OCI-LY1 (cell line): ENCODE measurements around the gene LHX5.

Source experiments
- H2AFZ ChIP-seq: fragments of 200-600 bp; sonication (generic), shearing (Covaris generic); 2 replicates; pipeline ENCODE4 v1.6.0; 2014; ENCODE audit warnings: antibody characterized with exemption, mild to moderate bottlenecking, low read length
- H3F3A ChIP-seq: fragments of 200-600 bp; sonication (generic), shearing (Covaris generic); 2 replicates; pipeline ENCODE4 v1.6.0; 2014; ENCODE audit warnings: mild to moderate bottlenecking, antibody characterized with exemption, low read length, moderate library complexity; ENCODE audit not compliant: insufficient read depth
- H3K27ac ChIP-seq: fragments of 200-600 bp; sonication (generic); 2 replicates; pipeline ENCODE4 v1.5.1; 2014; ENCODE audit warnings: low read length, mixed run types, mild to moderate bottlenecking, low read depth; ENCODE audit not compliant: poor library complexity, severe bottlenecking
- H3K27me3 ChIP-seq: fragments of 200-600 bp; sonication (generic); 2 replicates; pipeline ENCODE4 v1.6.0; 2014; ENCODE audit warnings: antibody characterized with exemption, mild to moderate bottlenecking, low read length, moderate library complexity; ENCODE audit not compliant: insufficient read depth
- H3K36me3 ChIP-seq: fragments of 200-600 bp; sonication (generic); 2 replicates; pipeline ENCODE4 v1.6.1; 2014; ENCODE audit warnings: mild to moderate bottlenecking, antibody characterized with exemption, low read length, moderate library complexity, mixed read lengths; ENCODE audit not compliant: insufficient read depth
- H3K4me1 ChIP-seq: fragments of 200-600 bp; sonication (generic); 2 replicates; pipeline ENCODE4 v1.5.1; 2014; ENCODE audit warnings: mild to moderate bottlenecking, low read length, moderate library complexity; ENCODE audit not compliant: insufficient read depth, severe bottlenecking
- H3K4me2 ChIP-seq: fragments of 200-600 bp; sonication (generic), shearing (Covaris generic); 2 replicates; pipeline ENCODE4 v1.6.1; 2014; ENCODE audit warnings: low read length
- H3K4me3 ChIP-seq: fragments of 200-600 bp; sonication (generic); 2 replicates; pipeline ENCODE4 v1.5.1; 2014; ENCODE audit warnings: low read length, low read depth, mild to moderate bottlenecking, mixed read lengths; ENCODE audit not compliant: poor library complexity, severe bottlenecking
- H3K79me2 ChIP-seq: fragments of 200-600 bp; shearing (Covaris generic); 2 replicates; pipeline ENCODE4 v1.6.1; 2016; ENCODE audit warnings: mixed run types, low read length, mixed read lengths; ENCODE audit not compliant: insufficient read depth
- H3K9ac ChIP-seq: fragments of 200-600 bp; sonication (generic), shearing (Covaris generic); 2 replicates; pipeline ENCODE4 v1.6.1; 2014; ENCODE audit warnings: mild to moderate bottlenecking, low read length, mixed read lengths
- H3K9me2 ChIP-seq: fragments of 200-600 bp; sonication (generic), shearing (Covaris generic); 2 replicates; pipeline ENCODE4 v1.6.1; 2014; ENCODE audit warnings: low read depth, mild to moderate bottlenecking, low read length, mixed read lengths
- H3K9me3 ChIP-seq: fragments of 200-600 bp; shearing (Covaris generic); 2 replicates; pipeline ENCODE4 v1.6.1; 2014; ENCODE audit warnings: low read length, mixed read lengths
- H4K20me1 ChIP-seq: fragments of 200-600 bp; sonication (generic), shearing (Covaris generic); 2 replicates; pipeline ENCODE4 v1.6.0; 2016; ENCODE audit warnings: mild to moderate bottlenecking, low read length; ENCODE audit not compliant: insufficient read depth
- EZH2 ChIP-seq: fragments of 200-600 bp; sonication (generic), shearing (Covaris generic); IDR thresholded peaks from 2 replicates; pipeline ENCODE4 v1.8.0; 2017; ENCODE audit warnings: borderline replicate concordance, mixed run types, mild to moderate bottlenecking, antibody characterized with exemption, low read length, moderate library complexity, mixed read lengths
- TF ChIP-seq, protein P1 (sequence below): fragments of 200-600 bp; sonication (generic), shearing (Covaris generic); IDR thresholded peaks from 2 replicates; pipeline ENCODE4 v1.5.1; 2017; ENCODE audit warnings: mild to moderate bottlenecking, antibody characterized with exemption, low read length, moderate library complexity, mixed read lengths

Gene LHX5

DNA sequence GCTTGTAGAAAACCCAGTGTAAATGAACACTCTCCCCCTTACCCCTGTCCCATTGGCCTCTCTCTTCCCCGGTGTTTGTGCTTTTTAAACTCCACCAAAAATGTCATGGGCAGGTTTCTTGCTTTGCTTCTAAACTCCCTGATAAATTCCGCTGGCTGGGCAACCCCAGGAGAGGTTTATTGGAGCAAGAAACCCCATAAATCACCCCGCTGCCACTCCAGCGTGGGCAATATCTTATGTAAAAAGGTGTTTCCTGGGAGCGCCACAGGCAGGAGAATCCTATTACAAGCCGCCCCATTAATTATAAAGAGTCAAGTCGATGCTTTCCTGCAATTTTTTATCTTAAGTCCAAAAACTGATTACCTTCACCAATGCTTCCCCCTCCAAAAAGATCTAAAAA, 22.8 kb downstream of the LHX5 start:
- no peaks in the 10 kb centered on the region for H3K4me1 ChIP-seq
- H3K4me3 ChIP-seq, result no peak overlapping the region
- H2AFZ ChIP-seq, result no peak overlapping the region
- no peaks in the 10 kb centered on the region; the same call in 1 of the 2 replicates for H3K9me3 ChIP-seq
- H3K36me3 ChIP-seq, result no peaks in the 10 kb centered on the region
- H3K4me2 ChIP-seq, result no peak overlapping the region
- H4K20me1 ChIP-seq, result no peaks in the 10 kb centered on the region
- 0 out of 2 replicates have a peak, but pooled peaks cover under 1% of the 10 kb centered on the region for H3K27me3 ChIP-seq
- H3K9me2 ChIP-seq, result no peaks in the 10 kb centered on the region
- no peak overlapping the region for H3K9ac ChIP-seq
- H3K27ac ChIP-seq, result no peak overlapping the region
- no peaks in the 10 kb centered on the region for H3K79me2 ChIP-seq
- H3F3A ChIP-seq, result 0 out of 2 replicates have a peak, but pooled peaks cover 4% of the 10 kb centered on the region
- TF ChIP-seq EZH2, result no peak
- TF ChIP-seq, protein P1, sequence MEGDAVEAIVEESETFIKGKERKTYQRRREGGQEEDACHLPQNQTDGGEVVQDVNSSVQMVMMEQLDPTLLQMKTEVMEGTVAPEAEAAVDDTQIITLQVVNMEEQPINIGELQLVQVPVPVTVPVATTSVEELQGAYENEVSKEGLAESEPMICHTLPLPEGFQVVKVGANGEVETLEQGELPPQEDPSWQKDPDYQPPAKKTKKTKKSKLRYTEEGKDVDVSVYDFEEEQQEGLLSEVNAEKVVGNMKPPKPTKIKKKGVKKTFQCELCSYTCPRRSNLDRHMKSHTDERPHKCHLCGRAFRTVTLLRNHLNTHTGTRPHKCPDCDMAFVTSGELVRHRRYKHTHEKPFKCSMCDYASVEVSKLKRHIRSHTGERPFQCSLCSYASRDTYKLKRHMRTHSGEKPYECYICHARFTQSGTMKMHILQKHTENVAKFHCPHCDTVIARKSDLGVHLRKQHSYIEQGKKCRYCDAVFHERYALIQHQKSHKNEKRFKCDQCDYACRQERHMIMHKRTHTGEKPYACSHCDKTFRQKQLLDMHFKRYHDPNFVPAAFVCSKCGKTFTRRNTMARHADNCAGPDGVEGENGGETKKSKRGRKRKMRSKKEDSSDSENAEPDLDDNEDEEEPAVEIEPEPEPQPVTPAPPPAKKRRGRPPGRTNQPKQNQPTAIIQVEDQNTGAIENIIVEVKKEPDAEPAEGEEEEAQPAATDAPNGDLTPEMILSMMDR, result no peak

DNA sequence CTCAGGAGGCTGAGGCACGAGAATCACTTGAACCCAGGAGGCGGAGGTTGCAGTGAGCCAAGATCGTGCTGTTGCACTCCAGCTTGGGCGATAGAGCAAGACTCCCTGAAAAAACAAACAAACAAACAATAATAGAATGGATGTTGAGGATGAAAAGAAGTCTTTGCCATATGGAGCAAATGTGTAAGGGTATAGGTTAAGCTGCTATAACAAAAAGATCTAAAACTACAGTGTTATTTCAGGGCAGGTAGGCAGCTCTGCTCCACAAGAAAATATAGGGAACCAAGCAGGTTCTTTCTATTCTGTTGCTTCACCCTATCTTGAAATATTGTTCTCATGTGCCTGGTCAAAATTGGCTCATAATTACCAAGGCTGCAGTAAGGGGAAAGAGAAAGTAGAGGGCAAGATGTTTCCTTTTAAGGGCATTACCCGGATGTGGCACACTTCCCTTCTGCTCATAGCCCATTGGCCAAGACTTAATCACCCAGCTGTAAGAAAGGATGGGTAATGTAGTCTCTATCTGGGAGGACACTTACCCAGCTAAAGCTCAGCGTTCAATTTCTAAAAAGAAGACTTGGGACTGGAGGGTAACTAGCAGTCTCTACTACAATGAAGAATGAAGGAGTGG, 26.0 kb downstream of the LHX5 start:
- no peak overlapping the region for H3K4me2 ChIP-seq
- H3K27ac ChIP-seq, result no peak overlapping the region

DNA sequence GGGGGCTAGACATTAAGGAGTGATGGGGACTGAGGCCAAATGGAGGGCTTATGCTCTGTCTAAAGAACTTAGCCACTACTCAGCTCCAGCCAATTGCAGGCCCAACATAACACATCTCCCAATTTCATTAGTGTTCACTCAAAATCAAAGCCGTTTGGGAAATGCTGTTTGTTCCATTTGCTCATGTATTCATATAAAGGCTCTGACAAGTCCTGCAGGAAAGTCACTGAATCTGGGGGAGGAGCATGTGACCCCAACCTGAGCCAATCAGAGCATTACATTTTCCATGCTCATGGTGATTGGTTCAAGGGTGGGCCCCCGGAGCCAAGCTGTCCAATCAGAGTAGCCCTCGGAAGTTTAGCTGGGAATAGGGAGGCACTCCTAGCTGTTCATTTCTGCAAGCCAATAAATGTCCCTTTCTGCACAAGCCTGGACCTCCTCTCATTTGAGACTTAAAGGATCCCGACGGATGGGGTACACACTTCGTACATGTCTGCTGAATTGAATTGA, 28.6 kb downstream of the LHX5 start:
- Histone ChIP-seq H4K20me1 (no peaks in the 10 kb centered on the region), H3K27ac (no peak overlapping the region), H3K9me2 (no peaks in the 10 kb centered on the region), H3K4me2 (no peak overlapping the region), H3K36me3 (no peaks in the 10 kb centered on the region), H3K4me3 (no peak overlapping the region), H3K4me1 (no peaks in the 10 kb centered on the region), H3K79me2 (no peaks in the 10 kb centered on the region), H3F3A (no peaks in the 10 kb centered on the region), H3K9me3 (no peaks in the 10 kb centered on the region; the same call in 1 of the 2 replicates), H3K9ac (no peak overlapping the region), H2AFZ (no peak overlapping the region), H3K27me3 (peaks cover 17% of the 10 kb centered on the region; the same call in 1 of the 2 replicates)
- no peak for TF ChIP-seq EZH2
- TF ChIP-seq, protein P1, result no peak

More for the DNA sequence above, 26.0 kb downstream of the LHX5 start:
- 0 out of 2 replicates have a peak, but pooled peaks cover 4% of the 10 kb centered on the region for H3F3A ChIP-seq
- TF ChIP-seq, protein P1, result no peak
- TF ChIP-seq EZH2, result no peak
- H3K27me3 ChIP-seq, result peaks cover 13% of the 10 kb centered on the region; the same call in 1 of the 2 replicates
- no peaks in the 10 kb centered on the region for H3K36me3 ChIP-seq
- H2AFZ ChIP-seq, result no peak overlapping the region
- H3K4me3 ChIP-seq, result no peak overlapping the region
- H3K4me1 ChIP-seq, result no peaks in the 10 kb centered on the region
- H3K9me2 ChIP-seq, result no peaks in the 10 kb centered on the region
- no peaks in the 10 kb centered on the region for H4K20me1 ChIP-seq
- no peak overlapping the region for H3K9ac ChIP-seq
- H3K79me2 ChIP-seq, result no peaks in the 10 kb centered on the region
- H3K9me3 ChIP-seq, result no peaks in the 10 kb centered on the region; the same call in 1 of the 2 replicates
